ENCODE measurements around the gene DPYSL4. TPM values are rescaled to one million over a fixed set of nuclear protein-coding genes. Genes with fewer than 3 reads are reported as not detected.

The DPYSL4 gene
- total and polyA plus RNA-seq, 2 experiments from 2014 or later = 2.1 to 4.1 TPM

DNA sequence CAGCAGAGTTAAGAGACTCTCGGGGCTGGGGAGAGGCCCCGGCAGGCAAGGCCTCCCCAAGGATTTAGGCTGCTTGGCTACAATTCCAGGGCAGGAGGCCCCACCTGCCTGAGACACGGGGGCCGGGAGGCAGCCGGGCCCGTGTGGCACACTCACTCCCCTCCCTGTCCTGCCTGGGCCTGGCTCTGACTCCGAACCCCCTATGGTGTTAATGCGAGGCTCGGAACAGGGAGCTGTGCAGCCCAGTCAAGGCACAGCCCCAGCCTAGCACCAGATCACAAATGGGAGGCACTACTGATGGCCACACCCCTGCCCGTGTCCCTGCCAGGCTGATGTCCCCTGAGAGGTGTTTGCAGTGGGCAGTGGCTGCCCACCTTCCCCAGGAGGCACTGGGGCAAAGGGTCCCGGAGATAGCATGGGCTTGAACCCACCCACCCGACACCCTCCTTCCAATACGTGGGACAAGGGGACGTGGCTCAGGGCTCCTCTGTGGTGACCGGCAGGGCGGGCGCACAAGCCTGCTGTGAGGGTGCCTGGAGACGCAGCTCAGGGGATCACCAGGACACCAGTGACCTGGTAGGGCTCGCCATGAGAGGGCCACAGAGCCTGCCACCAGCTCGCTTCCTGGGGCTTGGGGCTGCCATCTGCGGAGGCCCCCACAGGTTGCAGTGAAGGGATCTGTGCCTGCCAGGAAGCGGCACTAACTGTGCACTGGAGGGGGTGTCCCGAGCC is 37.0 kb downstream of the DPYSL4 start:
- H3K27ac ChIP-seq = no peak overlapping the region
- H3K9me2 ChIP-seq (replicated peaks; ENCODE audit: insufficient read depth) = no peaks in the 10 kb centered on the region
- 90% methylated on average over 22 of the region's 23 CpGs for WGBS (ENCODE audit: low lambda C conversion rate, missing lambda C conversion rate)
- H3K4me3 ChIP-seq = no peak overlapping the region
- no peak overlapping the region for H3K4me2 ChIP-seq
- H3K36me3 ChIP-seq (replicated peaks; ENCODE audit: insufficient read depth, low read depth) = no peaks in the 10 kb centered on the region
- H3K27me3 ChIP-seq = no peaks in the 10 kb centered on the region
- TF ChIP-seq EZH2 (IDR thresholded peaks at IDR 0.05; ENCODE audit: borderline replicate concordance) = no peak
- TF ChIP-seq, protein P1, sequence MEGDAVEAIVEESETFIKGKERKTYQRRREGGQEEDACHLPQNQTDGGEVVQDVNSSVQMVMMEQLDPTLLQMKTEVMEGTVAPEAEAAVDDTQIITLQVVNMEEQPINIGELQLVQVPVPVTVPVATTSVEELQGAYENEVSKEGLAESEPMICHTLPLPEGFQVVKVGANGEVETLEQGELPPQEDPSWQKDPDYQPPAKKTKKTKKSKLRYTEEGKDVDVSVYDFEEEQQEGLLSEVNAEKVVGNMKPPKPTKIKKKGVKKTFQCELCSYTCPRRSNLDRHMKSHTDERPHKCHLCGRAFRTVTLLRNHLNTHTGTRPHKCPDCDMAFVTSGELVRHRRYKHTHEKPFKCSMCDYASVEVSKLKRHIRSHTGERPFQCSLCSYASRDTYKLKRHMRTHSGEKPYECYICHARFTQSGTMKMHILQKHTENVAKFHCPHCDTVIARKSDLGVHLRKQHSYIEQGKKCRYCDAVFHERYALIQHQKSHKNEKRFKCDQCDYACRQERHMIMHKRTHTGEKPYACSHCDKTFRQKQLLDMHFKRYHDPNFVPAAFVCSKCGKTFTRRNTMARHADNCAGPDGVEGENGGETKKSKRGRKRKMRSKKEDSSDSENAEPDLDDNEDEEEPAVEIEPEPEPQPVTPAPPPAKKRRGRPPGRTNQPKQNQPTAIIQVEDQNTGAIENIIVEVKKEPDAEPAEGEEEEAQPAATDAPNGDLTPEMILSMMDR (IDR thresholded peaks at IDR 0.05; ENCODE audit: poor library complexity) = no peak
- TF ChIP-seq EZH2phosphoT487 (IDR thresholded peaks at IDR 0.05; ENCODE audit: low read depth, severe bottlenecking, unreplicated experiment) = no peak
- no peak for DNase-seq (ENCODE audit: low spot score)
- no peak overlapping the region for H2AFZ ChIP-seq
- no peaks in the 10 kb centered on the region for H4K20me1 ChIP-seq (ENCODE audit: insufficient read depth, poor library complexity, severe bottlenecking)
- H3K4me1 ChIP-seq (ENCODE audit: insufficient read depth) = peaks cover 4% of the 10 kb centered on the region
- no peaks in the 10 kb centered on the region for H3K9me3 ChIP-seq (ENCODE audit: low read depth)
- H3K79me2 ChIP-seq = no peaks in the 10 kb centered on the region

DNA sequence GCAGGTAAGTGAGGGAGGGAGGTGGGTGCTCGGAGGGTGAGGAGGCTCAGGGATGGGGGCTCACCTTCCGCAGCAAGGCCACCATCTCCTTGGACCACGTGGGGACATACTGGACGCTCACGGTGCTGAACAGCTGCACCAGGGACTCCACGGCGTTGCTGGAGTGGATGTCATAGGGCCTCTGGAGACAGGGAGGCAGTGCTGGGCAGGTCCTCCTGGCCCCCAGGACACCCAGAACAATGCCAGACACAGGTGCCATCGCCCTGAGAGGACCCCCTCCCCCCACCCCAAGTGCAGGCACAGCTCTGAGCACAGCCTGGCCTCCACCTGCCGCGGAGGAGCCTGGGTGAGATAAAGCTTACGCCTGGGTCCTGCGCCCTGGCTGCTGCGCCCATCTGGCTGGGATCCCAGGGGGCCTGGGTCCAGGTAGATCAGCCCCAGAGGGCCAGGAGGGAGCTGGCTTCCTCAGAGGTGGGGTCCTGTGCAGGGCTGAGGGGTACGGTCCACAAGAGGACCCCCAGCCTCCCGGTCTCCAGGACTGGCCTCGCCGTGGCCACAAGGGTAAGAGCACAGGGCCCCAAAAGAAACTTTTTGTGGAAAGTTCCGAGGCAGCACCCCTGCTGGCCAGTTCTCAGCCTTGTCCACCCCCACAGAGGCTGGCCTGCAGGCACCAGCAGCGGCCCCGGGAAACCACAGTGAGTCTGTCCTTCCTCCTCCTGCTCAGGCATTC is 37.8 kb downstream of the DPYSL4 start:
- H3K36me3 ChIP-seq (replicated peaks; ENCODE audit: insufficient read depth, low read depth) = no peaks in the 10 kb centered on the region
- DNase-seq (ENCODE audit: low spot score) = no peak
- H3K4me2 ChIP-seq = no peak overlapping the region
- no peaks in the 10 kb centered on the region for H3K9me3 ChIP-seq (ENCODE audit: low read depth)
- no peaks in the 10 kb centered on the region for H3K27me3 ChIP-seq
- no peaks in the 10 kb centered on the region for H3K9me2 ChIP-seq (replicated peaks; ENCODE audit: insufficient read depth)
- H2AFZ ChIP-seq = no peak overlapping the region
- TF ChIP-seq, protein P1 (IDR thresholded peaks at IDR 0.05; ENCODE audit: poor library complexity) = no peak
- TF ChIP-seq EZH2phosphoT487 (IDR thresholded peaks at IDR 0.05; ENCODE audit: low read depth, severe bottlenecking, unreplicated experiment) (no peak), EZH2 (IDR thresholded peaks at IDR 0.05; ENCODE audit: borderline replicate concordance) (no peak)
- no peak overlapping the region for H3K4me3 ChIP-seq
- H3K27ac ChIP-seq = no peak overlapping the region
- WGBS (ENCODE audit: low lambda C conversion rate, missing lambda C conversion rate) = 89% methylated on average over 17 of the region's 20 CpGs
- no peaks in the 10 kb centered on the region for H3K79me2 ChIP-seq
- peaks cover 4% of the 10 kb centered on the region for H3K4me1 ChIP-seq (ENCODE audit: insufficient read depth)
- H4K20me1 ChIP-seq (ENCODE audit: insufficient read depth, poor library complexity, severe bottlenecking) = no peaks in the 10 kb centered on the region

DNA sequence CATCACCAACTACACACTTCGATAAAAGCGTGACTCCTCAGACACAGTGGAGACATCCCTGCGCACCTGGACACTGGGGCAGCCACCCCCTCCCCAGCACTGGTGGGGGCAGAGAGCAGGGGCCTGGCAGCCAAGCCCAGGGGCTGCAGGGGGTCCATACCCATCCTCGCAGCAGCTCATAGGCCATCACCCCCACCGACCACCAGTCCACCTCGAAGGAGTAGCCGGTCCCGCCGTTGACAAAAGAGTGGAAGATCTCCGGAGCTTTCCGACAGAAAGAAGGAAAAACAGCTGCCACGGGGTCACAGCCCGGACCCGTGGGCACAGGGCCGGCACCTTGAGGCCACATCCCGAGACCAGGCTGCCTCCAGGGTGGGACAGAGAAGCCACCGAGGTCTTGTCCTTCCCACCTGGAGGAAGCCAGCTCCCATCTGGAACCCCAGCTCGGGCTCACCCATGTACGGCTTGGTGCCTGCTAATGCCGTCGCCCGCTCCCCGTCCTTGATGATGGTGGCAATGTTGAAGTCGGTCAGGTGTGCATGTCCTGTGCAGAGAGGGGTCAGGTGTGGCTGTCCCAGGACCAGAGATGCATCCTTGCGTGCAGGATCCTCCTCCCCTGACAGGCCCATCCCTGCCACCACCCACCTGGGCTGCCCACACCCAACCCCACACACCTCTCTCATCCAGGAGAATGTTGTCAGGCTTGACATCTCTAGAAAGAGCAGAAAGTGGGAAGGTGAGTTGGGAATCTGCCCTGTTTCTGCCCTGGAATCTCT is 38.5 kb downstream of the DPYSL4 start:
- no peak for TF ChIP-seq EZH2 (IDR thresholded peaks at IDR 0.05; ENCODE audit: borderline replicate concordance)
- TF ChIP-seq, protein P1 (IDR thresholded peaks at IDR 0.05; ENCODE audit: poor library complexity) = no peak
- no peak for TF ChIP-seq EZH2phosphoT487 (IDR thresholded peaks at IDR 0.05; ENCODE audit: low read depth, severe bottlenecking, unreplicated experiment)
- Histone ChIP-seq H3K27me3 (no peaks in the 10 kb centered on the region), H4K20me1 (ENCODE audit: insufficient read depth, poor library complexity, severe bottlenecking) (no peaks in the 10 kb centered on the region), H3K4me3 (no peak overlapping the region), H3K9me2 (replicated peaks; ENCODE audit: insufficient read depth) (no peaks in the 10 kb centered on the region), H3K9me3 (ENCODE audit: low read depth) (no peaks in the 10 kb centered on the region), H3K79me2 (no peaks in the 10 kb centered on the region), H2AFZ (no peak overlapping the region), H3K36me3 (replicated peaks; ENCODE audit: insufficient read depth, low read depth) (no peaks in the 10 kb centered on the region), H3K4me2 (no peak overlapping the region), H3K27ac (no peak overlapping the region), H3K4me1 (ENCODE audit: insufficient read depth) (peaks cover 4% of the 10 kb centered on the region)
- 90% methylated on average over 24 of the region's 25 CpGs for WGBS (ENCODE audit: low lambda C conversion rate, missing lambda C conversion rate)
- DNase-seq (ENCODE audit: low spot score) = no peak

All from hepatocyte (in vitro differentiated cells).